Measurements from ENCODE around the gene SLC22A16.

SLC22A16 gene

GRCh38 chr6:110448846-110449540 is 27.4 kb downstream of the SLC22A16 start:
- TF ChIP-seq, protein P1, sequence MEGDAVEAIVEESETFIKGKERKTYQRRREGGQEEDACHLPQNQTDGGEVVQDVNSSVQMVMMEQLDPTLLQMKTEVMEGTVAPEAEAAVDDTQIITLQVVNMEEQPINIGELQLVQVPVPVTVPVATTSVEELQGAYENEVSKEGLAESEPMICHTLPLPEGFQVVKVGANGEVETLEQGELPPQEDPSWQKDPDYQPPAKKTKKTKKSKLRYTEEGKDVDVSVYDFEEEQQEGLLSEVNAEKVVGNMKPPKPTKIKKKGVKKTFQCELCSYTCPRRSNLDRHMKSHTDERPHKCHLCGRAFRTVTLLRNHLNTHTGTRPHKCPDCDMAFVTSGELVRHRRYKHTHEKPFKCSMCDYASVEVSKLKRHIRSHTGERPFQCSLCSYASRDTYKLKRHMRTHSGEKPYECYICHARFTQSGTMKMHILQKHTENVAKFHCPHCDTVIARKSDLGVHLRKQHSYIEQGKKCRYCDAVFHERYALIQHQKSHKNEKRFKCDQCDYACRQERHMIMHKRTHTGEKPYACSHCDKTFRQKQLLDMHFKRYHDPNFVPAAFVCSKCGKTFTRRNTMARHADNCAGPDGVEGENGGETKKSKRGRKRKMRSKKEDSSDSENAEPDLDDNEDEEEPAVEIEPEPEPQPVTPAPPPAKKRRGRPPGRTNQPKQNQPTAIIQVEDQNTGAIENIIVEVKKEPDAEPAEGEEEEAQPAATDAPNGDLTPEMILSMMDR (IDR thresholded peaks at IDR 0.05; ENCODE audit: low read depth, low read length) = no peak
- no peak for TF ChIP-seq EZH2phosphoT487 (IDR thresholded peaks at IDR 0.05; ENCODE audit: low read depth)
- Histone ChIP-seq H3K27ac (ENCODE audit: low read length) (no peak overlapping the region), H3K79me2 (ENCODE audit: low read length) (no peaks in the 10 kb centered on the region), H3K4me1 (ENCODE audit: low read length) (no peaks in the 10 kb centered on the region), H3K36me3 (replicated peaks; ENCODE audit: low read depth, low read length) (no peaks in the 10 kb centered on the region), H3K4me2 (ENCODE audit: low read length) (no peak overlapping the region), H2AFZ (ENCODE audit: low read depth, low read length) (no peak overlapping the region), H3K4me3 (ENCODE audit: low read length) (no peak overlapping the region), H3K9ac (ENCODE audit: low read length) (no peak overlapping the region), H3K27me3 (ENCODE audit: low read depth, low read length) (no peaks in the 10 kb centered on the region), H3K9me3 (ENCODE audit: insufficient read depth, low read length) (no peaks in the 10 kb centered on the region), H4K20me1 (ENCODE audit: insufficient read depth, low read length) (no peaks in the 10 kb centered on the region)

- TF ChIP-seq, protein P1 (IDR thresholded peaks at IDR 0.05; ENCODE audit: low read depth, low read length) = no peak
- no peak for TF ChIP-seq EZH2phosphoT487 (IDR thresholded peaks at IDR 0.05; ENCODE audit: low read depth)
- no peaks in the 10 kb centered on the region for H4K20me1 ChIP-seq (ENCODE audit: insufficient read depth, low read length)
- H3K9ac ChIP-seq (ENCODE audit: low read length) = no peak overlapping the region
- H3K36me3 ChIP-seq (replicated peaks; ENCODE audit: low read depth, low read length) = no peaks in the 10 kb centered on the region
- H3K27ac ChIP-seq (ENCODE audit: low read length) = no peak overlapping the region
- no peak overlapping the region for H2AFZ ChIP-seq (ENCODE audit: low read depth, low read length)
- no peaks in the 10 kb centered on the region for H3K27me3 ChIP-seq (ENCODE audit: low read depth, low read length)
- H3K4me3 ChIP-seq (ENCODE audit: low read length) = no peak overlapping the region
- H3K9me3 ChIP-seq (ENCODE audit: insufficient read depth, low read length) = no peaks in the 10 kb centered on the region
- no peaks in the 10 kb centered on the region for H3K4me1 ChIP-seq (ENCODE audit: low read length)
- no peak overlapping the region for H3K4me2 ChIP-seq (ENCODE audit: low read length)
- no peaks in the 10 kb centered on the region for H3K79me2 ChIP-seq (ENCODE audit: low read length)
These were observed 28.7 kb downstream of the SLC22A16 start for GRCh38 chr6:110447761-110448160.

DNA sequence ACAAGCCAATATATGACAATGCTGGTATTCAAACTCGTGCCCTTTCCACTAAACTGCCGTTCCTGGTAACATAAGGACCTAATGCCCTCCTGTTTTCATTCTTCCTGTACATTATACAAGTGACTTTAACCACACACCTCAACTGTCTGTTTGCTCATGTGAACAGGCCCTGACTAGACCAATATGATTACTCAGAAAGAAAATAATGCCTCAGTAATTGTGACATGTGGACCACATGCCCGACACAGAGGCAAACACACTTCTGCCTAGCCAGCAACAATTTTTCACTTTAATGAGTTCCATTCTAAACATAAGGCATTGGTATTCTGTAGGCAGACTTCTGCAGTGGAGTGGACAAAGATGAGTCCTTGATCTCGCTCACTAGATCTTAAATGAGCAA is 30.0 kb downstream of the SLC22A16 start:
- Histone ChIP-seq H2AFZ (ENCODE audit: low read depth, low read length) (no peak overlapping the region), H3K4me1 (ENCODE audit: low read length) (no peaks in the 10 kb centered on the region), H3K27me3 (ENCODE audit: low read depth, low read length) (no peaks in the 10 kb centered on the region), H3K4me2 (ENCODE audit: low read length) (no peak overlapping the region), H3K79me2 (ENCODE audit: low read length) (no peaks in the 10 kb centered on the region), H3K9me3 (ENCODE audit: insufficient read depth, low read length) (no peaks in the 10 kb centered on the region), H3K9ac (ENCODE audit: low read length) (no peak overlapping the region), H4K20me1 (ENCODE audit: insufficient read depth, low read length) (no peaks in the 10 kb centered on the region), H3K4me3 (ENCODE audit: low read length) (no peak overlapping the region), H3K27ac (ENCODE audit: low read length) (no peak overlapping the region), H3K36me3 (replicated peaks; ENCODE audit: low read depth, low read length) (no peaks in the 10 kb centered on the region)
- TF ChIP-seq, protein P1 (IDR thresholded peaks at IDR 0.05; ENCODE audit: low read depth, low read length) = no peak

- H3K27ac ChIP-seq (ENCODE audit: low read length) = no peak overlapping the region
- H3K27me3 ChIP-seq (ENCODE audit: low read depth, low read length) = no peaks in the 10 kb centered on the region
- H3K36me3 ChIP-seq (replicated peaks; ENCODE audit: low read depth, low read length) = no peaks in the 10 kb centered on the region
- H4K20me1 ChIP-seq (ENCODE audit: insufficient read depth, low read length) = no peaks in the 10 kb centered on the region
- TF ChIP-seq, protein P1 (IDR thresholded peaks at IDR 0.05; ENCODE audit: low read depth, low read length) = no peak
- no peak for TF ChIP-seq EZH2phosphoT487 (IDR thresholded peaks at IDR 0.05; ENCODE audit: low read depth)
- no peaks in the 10 kb centered on the region for H3K9me3 ChIP-seq (ENCODE audit: insufficient read depth, low read length)
- no peak overlapping the region for H3K4me2 ChIP-seq (ENCODE audit: low read length)
- no peaks in the 10 kb centered on the region for H3K4me1 ChIP-seq (ENCODE audit: low read length)
- no peaks in the 10 kb centered on the region for H3K79me2 ChIP-seq (ENCODE audit: low read length)
- no peak overlapping the region for H3K9ac ChIP-seq (ENCODE audit: low read length)
- no peak overlapping the region for H3K4me3 ChIP-seq (ENCODE audit: low read length)
- H2AFZ ChIP-seq (ENCODE audit: low read depth, low read length) = no peak overlapping the region
These were observed 36.4 kb downstream of the SLC22A16 start for GRCh38 chr6:110440026-110440425.

Measured in OCI-LY3 (cell line).